GM18907 (cell line): ENCODE data around the gene SCARF1.

ENCODE experiments used
- ATAC-seq: cut with Tn5 transposase; IDR thresholded peaks from one replicate; pipeline ENCODE4 v1.9.1; 2021; ENCODE audit warnings: mild to moderate bottlenecking, moderate library complexity; ENCODE audit not compliant: unreplicated experiment

The SCARF1 gene

DNA sequence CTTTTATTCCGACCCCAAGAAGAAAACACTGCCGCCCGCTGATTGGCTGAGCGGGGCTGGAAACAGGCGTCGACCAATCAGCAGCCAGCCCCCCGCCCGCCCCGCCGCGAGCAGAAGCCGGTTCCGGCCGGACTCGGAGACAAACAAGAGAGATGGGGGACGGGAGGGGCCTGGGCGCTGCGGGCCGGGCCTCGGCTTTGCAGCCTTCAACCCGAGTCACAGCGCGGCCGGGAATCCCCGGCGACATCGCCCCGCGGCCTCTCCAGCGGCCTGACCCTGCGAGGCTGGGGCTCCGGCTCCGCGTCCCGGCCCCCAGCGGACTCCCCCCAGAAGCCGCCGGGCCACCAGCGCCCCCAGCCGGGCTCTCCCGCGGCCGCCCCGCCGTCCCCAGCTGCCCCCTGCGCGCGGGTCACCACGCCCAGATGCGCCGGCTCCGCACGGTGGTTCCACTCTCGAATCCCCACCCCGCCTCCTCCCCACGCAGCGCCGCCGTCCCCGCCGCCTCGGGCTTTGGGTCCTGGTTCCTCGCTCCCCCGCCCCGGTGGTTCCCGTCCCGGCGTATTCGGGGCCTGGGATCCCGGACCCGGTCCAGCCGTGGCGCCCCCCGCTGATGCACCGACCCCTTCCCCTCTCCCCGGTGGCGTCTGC, 16.6 kb downstream of the SCARF1 start:
- peak; percentile 53 for ATAC-seq

DNA sequence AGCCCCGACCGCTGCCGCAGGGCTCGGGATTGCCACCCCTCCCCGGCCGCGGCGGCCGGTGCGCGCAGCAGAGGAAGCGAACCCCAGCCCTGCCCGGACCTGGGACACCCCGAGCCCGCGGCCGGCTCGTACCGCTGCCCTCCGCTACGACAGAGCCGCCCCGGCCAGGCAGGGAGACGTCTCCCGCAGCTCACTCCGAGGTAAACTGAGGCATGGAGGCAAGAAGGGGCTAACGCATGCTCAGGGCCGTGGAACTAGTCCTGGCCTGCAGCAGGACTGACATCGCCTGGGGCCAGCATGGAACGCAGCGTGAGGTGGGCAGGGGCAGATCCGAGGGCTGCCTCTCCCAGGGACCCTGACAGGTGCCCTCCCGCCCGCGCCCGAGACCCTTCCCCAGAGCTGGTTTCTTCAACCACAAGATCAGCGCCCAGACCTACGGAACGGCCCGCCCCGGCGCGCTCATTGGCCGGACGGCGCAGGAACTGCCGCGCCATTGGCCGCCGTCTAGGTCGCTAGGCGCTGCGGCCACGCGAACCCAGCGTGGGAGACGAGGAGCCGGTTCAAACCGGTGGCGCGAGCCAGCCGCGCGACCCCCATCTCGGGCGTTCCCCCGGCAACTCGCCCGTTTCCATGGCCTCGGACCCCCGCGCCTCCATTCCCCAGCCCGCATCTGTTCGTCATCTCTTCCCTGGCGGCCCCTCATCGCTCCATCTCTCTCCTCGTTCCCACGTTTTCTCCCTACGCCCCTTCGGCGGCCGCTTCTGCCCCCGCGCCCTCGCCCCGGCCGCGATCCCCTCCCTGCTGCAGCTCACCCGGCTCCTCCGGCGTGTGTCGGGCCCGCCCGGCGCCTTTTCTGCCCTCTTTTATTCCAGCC, 17.3 kb downstream of the SCARF1 start, which contains the start of gene SLC43A2:
Gene SLC43A2 (minus strand): TSS at position 853 of the 874 bp plus-strand sequence. CDS start 960 bp downstream, outside the sequence.
- ATAC-seq, result peak; percentile 60

DNA sequence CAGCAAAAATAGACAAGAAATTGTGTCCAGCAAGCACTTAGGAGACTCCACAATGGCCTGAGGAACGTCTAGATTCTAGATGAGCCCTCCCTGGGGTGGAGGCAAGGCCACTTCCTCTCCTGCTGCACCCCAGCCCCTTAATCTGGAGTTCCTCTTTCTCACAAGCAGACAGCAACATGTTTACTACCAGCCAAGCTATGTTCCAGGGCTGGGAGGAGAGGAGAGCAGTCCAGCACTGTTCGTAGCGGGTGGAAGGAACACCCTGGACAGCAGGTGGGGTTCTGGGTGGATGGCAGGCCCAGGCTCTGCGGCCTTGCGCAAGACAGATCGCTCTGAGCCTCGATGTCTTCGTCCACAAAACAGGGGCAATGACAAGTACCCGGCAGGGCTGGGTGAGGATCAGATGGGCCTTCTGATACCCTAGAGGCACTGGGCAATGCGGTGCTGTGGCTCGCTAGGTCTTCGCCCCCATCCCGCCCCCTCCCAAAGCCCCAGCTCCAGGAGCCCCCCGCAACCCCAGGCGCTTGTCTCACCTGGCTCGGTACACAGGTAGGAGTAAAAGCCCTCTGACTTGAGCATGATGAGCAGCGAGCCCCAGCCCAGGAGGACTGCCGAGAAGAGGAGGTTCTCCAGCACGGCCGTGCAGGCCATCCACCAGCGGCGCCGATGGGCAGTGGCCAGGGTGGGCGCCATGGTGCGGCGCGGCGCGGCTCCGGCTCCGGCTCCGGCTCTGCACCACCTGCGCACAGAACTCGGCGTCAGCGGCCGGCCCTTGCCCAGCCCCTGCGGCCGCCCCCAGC, 18.1 kb downstream of the SCARF1 start:
- ATAC-seq, result no peak

DNA sequence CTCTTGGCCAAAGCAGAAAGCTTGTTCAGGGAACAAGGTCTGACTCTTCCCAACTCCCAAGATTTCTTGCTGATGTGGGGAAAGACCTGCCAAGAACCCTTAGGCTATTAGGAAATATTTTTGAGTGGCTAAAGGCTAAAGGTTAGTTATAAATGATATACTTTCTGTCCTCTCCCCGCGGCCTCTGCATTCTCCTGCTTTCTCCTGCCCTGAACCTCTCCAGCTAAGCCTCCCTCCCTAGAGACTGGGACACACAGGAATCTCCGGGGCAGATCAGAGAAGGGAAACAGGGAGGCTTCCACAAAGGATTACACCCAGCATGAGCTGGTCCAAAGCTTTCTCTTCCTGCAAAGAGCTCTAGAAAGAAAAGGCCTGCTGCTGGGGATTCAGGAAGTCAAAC, 19.2 kb downstream of the SCARF1 start:
- no peak for ATAC-seq

DNA sequence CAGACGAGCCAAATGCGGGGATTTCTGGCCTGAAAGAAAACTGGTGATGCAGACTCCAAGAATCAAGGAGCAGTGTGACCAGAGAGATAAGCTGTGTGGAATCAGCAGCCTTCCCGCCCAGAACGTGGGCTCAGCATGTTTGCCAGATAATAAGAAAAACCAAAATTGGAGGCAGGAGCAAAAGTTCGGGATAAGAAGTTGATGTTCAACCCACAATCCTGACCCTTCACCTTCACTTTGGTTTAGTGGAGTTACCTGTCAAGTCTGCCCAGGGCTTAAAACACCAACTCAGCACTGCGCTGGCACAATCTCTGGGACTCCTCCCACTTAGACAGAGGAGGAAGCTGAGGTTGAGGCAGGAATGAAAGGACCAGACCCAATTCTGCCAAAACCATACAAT, 20.0 kb downstream of the SCARF1 start:
- ATAC-seq, result no peak

DNA sequence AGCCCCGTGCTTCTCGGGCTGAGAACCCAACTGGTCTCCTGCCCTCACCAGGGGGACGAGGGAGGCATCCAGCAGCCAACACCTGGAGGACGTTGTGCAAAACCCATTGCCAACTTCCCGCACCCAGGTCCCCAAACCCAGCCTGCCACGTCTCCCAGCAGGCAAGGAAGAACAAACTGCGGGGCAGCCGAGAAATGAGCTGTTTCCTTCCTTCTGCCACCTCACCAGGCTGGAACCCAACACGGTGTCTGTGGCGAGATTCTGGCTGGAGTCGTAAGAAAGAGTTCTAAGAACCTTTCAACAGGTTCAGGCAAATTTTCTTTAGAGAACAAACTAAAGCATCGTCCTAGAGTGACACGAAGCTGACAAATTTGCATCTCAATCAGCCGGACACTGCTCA, 20.5 kb downstream of the SCARF1 start:
- ATAC-seq, result no peak

DNA sequence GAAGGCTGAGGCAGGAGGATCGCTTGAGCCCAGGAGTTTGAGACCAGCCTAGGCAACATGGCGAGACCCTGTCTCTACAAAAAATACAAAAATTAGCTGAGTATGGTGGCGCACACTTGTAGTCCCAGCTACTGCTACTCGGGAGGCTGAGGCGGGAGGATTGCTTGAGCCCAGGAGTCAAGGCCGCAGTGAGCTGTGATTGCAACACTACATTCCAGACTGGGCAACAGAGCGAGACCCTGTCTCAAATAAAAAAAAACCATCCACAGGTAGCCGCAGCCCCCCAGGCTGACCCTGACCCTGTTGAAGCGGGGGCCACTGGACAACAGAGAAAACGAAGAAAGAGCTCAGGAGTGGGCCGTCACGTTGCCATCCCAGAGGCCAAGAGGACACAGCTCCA, 20.9 kb downstream of the SCARF1 start:
- ATAC-seq, result no peak

DNA sequence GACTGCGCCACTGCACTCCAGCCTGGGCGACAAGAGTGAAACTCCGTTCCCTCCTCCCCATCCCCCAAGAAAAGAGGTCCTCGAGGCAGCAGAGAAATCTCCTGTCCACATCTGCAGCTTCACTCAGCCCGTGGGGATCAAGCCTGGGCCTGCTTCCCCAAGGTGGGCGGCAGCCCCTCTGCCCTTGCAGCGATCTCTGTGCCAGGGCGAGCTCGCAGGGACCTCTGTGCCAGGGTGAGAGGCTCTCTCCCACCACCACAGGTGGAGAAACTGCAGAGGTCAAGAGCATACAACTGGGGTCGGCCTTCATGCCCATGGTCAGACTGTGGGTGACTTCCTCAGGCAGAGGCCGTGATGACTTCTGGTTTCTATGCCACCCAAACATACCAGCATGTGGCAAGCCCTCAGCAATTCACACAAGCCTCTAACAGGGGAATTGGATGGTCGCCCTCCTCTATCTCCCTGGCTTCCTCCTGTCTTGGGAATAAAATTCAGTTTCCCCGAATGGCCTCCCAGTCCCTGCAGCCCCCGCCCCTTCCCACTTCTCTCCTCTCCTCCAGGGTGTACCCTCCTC, 22.4 kb downstream of the SCARF1 start:
- no peak for ATAC-seq

DNA sequence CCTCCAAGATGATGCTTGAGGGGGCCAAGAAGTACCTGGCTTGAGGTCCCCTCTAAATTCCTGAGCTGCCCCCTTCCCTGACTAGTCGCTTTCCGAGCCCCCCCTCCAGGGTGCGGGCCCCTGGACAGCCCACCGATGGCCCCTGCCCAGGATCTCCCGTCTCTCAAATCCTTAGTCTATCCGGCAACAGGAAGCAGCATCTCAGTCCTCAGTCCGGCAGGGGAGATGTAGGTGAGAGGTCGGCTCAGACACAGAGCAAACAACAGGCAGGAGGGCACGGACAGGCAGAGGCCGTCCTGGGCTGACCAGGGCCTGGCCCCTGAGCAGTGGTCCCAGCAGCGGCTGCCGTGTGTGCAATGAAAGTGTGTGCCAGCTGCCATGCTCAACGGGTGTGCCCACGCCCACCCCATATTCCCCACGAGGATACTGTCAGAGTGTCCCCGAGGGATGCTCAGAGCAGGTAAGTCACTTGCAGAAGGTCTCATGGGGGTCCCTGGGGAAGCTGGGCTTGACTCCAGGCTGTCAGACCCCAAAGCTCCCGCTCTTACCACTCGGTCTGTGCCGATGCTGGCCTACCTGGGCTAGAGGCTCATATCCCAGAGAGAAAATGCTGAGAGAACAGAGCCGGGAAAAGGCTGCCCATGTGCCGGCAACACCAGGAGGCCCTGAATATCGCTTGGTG, 24.1 kb downstream of the SCARF1 start:
- ATAC-seq, result no peak

DNA sequence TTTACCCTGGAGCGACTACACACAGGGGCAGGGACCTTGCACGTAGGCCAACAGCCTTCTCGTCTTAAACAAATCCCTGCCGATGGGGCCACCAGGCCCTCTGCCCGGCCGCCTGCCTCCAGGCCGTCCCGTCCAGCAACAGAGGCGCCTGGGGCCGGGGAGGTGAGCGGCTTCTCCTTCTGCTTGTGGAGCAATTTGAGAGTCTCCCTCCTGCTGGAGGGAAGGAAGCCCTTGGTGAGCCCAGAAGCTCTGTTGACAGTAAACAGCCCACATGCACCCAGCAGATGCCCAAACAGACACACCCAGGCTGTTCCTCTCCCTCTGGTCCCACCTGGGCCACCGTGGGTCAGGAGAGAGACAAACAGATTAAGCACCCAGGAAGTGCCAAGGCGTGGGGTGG, 25.0 kb downstream of the SCARF1 start:
- ATAC-seq, result no peak

DNA sequence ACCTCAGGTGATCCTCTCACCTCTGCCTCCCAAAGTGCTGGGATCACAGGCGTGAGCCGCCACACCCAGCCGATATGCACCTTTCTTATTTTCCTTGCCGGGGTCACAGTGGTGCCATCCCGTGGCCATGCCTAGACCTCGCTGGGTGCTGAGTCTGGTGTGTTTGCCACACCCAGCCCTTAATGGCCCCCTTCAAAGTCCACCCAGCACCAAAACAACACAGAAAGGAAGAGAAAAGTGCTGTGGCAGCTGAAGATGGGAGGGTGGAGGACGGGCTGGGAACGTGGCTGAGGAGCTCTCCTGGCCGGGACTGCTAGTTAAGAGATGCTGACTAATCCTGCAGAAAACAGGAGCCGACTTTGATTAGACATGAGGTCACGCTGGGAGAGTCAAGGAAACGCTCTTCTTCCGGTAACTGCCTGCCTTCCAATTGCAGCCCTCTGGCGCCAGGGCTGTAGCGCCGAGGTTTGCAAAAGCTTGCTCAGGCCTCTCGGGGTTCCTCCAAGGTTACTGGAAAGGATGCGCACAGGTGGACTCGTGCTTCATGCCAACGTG, 27.8 kb downstream of the SCARF1 start:
- ATAC-seq, result no peak

DNA sequence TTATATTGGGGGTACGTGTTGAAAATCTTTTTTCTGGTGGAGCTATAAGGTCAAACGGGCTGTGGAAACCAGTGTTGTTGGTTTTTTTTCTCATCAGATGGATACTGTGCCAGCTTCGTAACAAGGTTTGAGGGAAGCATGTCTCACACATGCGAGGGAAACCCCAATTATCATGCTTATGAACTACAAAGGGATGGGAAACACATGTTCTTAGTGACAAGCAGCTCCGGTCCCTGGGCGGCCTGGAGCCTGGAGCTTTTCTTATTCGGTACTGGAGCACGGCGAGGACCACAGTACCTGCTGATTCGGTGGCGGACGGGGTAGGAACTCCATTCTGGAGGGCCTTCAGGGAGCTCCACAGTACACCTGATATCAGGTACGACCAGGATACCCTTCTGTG, 29.4 kb downstream of the SCARF1 start:
- no peak for ATAC-seq

DNA sequence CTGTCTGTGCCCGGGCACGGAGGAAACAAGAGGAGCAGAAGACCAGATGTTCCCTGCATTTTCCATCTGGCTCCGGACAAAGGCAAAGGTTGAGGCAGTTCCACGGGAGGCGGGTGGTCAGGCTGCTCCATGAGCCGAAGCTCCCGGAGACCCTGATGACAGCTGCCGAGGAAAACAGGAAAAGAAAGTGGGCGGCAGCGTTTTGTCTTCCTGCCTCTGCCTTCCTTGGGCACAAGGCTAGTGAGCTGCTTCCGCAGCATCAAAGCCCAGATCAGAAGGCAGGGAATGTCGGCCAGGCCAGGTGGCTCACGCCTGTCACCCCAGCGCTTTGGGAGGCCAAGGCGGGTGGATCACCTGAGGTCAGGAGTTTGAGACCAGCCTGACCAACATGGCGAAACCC, 33.1 kb downstream of the SCARF1 start:
- no peak for ATAC-seq

DNA sequence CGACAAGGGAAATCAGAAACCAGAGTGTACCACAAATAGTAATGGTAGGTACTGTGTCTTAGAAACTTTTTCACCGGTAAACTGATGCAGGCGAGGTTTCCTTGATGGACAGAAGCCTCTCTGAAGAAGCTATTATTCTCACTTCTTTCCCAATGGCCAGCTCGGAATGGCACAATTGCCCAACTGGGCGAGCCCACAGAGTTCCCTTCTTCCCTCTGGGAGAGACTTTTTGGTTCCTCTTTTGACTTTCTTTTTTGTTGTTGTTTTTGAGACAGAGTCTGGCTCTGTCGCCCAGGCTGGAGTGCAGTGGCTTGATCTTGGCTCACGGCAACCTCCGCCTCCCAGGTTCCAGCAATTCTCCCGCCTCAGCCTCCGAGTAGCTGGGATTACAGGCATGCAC, 33.8 kb downstream of the SCARF1 start:
- ATAC-seq, result no peak

DNA sequence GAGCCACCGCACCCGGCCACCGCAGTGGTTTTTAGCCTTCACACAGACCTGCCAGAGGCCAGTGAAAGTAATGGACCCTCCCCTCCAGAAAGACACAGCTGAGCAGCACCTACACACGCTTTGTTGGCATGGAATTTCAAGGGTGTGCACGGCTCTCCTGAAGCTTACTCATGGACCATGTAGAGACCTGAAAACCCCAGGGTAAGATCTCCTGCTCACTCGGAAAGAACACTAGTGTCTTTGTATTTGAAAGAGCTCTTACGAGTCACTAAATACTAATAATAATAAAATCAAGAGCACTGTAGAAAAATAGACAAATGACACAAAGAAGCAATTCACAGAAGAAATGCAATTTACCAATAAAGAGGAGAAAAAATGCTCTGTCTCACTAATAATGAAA, 36.9 kb downstream of the SCARF1 start:
- ATAC-seq, result no peak

DNA sequence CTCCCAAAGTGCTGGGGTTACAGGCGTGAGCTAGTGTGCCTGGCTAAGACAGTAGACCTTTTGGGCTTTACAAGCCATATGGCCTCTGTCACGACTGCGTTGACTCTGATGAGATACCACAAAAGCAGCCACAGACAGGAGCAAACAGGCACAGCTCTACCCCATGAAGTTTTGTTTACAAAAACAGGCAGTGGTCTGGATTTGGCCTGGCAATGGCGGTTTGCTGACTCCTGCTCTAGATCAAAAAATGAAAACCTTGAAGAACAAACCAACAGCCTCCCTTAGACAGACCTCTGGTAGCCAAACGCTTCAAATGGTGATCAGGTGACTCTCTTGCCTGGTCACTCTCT, 37.6 kb downstream of the SCARF1 start:
- no peak for ATAC-seq

DNA sequence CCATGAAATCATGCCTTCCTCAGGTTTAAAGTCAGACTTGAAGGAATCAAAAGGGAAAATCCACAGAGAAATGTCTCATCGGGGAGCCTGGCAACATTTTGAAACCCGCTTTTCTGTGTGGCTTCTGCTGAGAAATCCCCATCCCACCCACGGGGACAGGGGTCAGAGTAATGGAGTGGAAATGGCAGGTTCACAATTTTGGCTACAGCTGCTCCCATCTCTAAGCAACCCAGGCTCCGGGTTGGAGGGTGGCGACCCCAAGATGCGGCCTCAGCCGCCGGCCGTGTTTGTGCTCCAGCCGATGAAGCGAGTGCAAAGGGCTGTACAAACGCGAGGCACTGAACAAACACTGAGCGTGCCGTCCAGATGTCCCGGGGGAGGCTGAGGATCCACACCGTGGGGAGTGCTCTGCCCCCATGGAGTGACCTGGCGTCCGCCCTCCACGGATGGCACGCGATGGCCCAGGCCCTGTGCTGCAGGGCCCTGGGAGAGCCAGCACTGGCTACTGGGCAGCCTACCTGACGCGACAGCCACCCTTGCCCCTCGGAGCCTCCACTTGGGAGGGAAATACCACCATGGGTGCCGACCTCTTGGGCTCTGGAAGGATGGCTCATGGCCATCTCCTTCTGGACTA, 39.1 kb downstream of the SCARF1 start:
- peak; percentile 21 for ATAC-seq

DNA sequence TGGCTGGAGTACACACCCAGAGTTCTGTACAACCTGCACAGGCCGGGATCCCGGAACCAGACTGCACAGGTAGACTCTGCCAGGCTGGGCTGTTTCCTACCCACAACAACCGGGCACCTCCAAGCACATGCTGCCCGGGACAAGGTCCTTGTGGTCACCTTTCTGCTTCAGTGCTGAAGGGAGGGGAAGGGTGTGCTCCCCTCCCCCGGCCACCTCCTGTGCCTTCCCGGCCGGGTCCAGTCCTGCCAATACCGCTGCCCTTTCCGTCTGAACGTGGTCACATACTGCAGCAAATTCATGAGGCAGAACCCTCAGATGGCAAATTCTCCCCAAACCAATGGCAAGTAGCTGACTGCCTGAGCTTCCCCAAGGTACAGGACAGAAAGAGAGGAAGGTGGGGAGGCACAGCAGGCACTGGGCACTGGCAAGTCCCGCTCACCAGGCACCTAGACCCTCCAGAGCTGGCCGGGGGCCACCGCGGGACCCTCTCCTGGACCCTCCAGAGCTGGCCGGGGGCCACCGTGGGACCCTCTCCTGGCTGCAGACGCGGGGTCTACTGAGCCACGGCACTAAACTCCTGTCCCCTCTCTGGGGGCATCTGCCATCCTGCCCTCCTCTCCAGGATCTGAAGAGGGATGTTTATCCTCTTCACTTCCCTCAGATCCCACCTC, 39.7 kb downstream of the SCARF1 start:
- ATAC-seq, result no peak

DNA sequence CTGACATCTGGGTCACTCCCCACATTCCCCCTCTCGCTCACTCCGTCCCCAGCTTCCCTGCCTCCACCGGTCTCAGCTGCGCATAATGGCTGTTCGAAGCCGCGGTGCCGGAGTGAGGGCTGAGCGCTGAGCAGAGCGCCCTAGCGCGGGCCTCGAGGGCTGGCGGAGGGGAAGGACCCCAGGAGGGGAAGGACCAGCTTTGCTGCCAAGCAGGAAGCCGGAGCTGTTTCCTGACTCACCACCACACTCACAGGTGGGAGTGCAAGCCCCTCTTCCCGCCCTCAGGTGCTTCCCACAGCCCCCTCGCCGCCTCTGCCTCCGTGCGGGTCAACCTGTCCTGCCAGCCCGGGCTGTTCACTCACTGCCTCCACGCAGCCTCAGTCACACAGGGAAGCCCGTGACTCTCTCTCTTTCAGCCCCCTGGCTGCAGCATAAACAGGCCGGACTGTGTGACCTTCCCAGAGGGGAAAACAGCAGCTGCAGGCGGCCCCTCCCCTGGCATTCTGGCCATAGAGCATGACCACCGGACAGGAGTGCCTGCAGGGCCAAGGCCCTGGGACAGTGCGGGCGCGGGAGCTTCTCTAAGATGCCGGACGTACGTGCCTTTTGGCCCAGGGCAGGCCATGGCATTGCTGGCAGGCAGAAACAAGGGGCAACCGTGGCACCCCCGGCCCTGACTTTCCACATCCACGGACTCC, 40.6 kb downstream of the SCARF1 start:
- ATAC-seq, result no peak
